Neuron (in vitro differentiated cells): ENCODE data around the gene CIRBP.

Source experiments
- H2AFZ ChIP-seq: one replicate; pipeline ENCODE4 v1.6.1; 2013; ENCODE audit warnings: low read depth, mild to moderate bottlenecking, inconsistent platforms, low read length, moderate library complexity
- H3K27me3 ChIP-seq: one replicate; pipeline ENCODE4 v1.6.1; 2013; ENCODE audit warnings: low read length; ENCODE audit not compliant: insufficient read depth
- H3K36me3 ChIP-seq: one replicate; pipeline ENCODE4 v1.6.1; 2013; ENCODE audit warnings: low read length; ENCODE audit not compliant: insufficient read depth
- H3K4me1 ChIP-seq: one replicate; pipeline ENCODE4 v1.6.1; 2013; ENCODE audit warnings: low read length; ENCODE audit not compliant: insufficient read depth
- H3K4me3 ChIP-seq: 2 replicates; pipeline ENCODE4 v1.5.1; 2013; ENCODE audit warnings: mild to moderate bottlenecking, low read length, moderate library complexity
- H3K9me3 ChIP-seq: one replicate; pipeline ENCODE4 v1.6.1; 2013; ENCODE audit warnings: low read length

The CIRBP gene

GRCh38 chr19:1259206-1259875 lies 9.8 kb upstream of the CIRBP start:
- peaks cover 69% of the 10 kb centered on the region for H3K4me1 ChIP-seq

GRCh38 chr19:1259876-1260748 lies 9.0 kb upstream of the CIRBP start:
- Histone ChIP-seq H3K4me1 (peaks cover 76% of the 10 kb centered on the region), H3K4me3 (no peak overlapping the region)

More at GRCh38 chr19:1259206-1259875, 9.8 kb upstream of the CIRBP start:
- no peak overlapping the region for H2AFZ ChIP-seq
- H3K4me3 ChIP-seq: no peak overlapping the region
- no peaks in the 10 kb centered on the region for H3K9me3 ChIP-seq
- peaks cover 39% of the 10 kb centered on the region for H3K36me3 ChIP-seq
- no peaks in the 10 kb centered on the region for H3K27me3 ChIP-seq

GRCh38 chr19:1260749-1261537 lies 8.2 kb upstream of the CIRBP start:
- no peaks in the 10 kb centered on the region for H3K27me3 ChIP-seq
- peaks cover 77% of the 10 kb centered on the region for H3K4me1 ChIP-seq
- H3K9me3 ChIP-seq: no peaks in the 10 kb centered on the region
- H3K36me3 ChIP-seq: peaks cover 23% of the 10 kb centered on the region
- peak overlapping the region; percentile 69 for H3K4me3 ChIP-seq
- H2AFZ ChIP-seq: no peak overlapping the region

More at GRCh38 chr19:1259876-1260748, 9.0 kb upstream of the CIRBP start:
- no peaks in the 10 kb centered on the region for H3K9me3 ChIP-seq
- no peak overlapping the region for H2AFZ ChIP-seq
- H3K27me3 ChIP-seq: no peaks in the 10 kb centered on the region
- peaks cover 31% of the 10 kb centered on the region for H3K36me3 ChIP-seq

- Histone ChIP-seq H3K27me3 (no peaks in the 10 kb centered on the region), H3K4me1 (peaks cover 79% of the 10 kb centered on the region), H3K36me3 (peaks cover 20% of the 10 kb centered on the region), H3K9me3 (no peaks in the 10 kb centered on the region), H2AFZ (no peak overlapping the region), H3K4me3 (peak overlapping the region; percentile 69)
These were observed 7.7 kb upstream of the CIRBP start for GRCh38 chr19:1261538-1261797.

- peak overlapping the region; percentile 69 for H3K4me3 ChIP-seq
- H3K27me3 ChIP-seq: no peaks in the 10 kb centered on the region
- H3K36me3 ChIP-seq: peaks cover 14% of the 10 kb centered on the region
- H2AFZ ChIP-seq: no peak overlapping the region
- H3K4me1 ChIP-seq: peaks cover 74% of the 10 kb centered on the region
- H3K9me3 ChIP-seq: no peaks in the 10 kb centered on the region
These were observed 7.1 kb upstream of the CIRBP start for GRCh38 chr19:1261798-1262622.

GRCh38 chr19:1262623-1263123 lies 6.5 kb upstream of the CIRBP start:
- Histone ChIP-seq H3K4me3 (no peak overlapping the region), H3K36me3 (peaks cover 8% of the 10 kb centered on the region), H2AFZ (no peak overlapping the region), H3K27me3 (no peaks in the 10 kb centered on the region), H3K9me3 (no peaks in the 10 kb centered on the region), H3K4me1 (peaks cover 76% of the 10 kb centered on the region)

- Histone ChIP-seq H3K4me3 (no peak overlapping the region), H2AFZ (no peak overlapping the region), H3K4me1 (peaks cover 76% of the 10 kb centered on the region), H3K36me3 (peaks cover 3% of the 10 kb centered on the region), H3K9me3 (no peaks in the 10 kb centered on the region), H3K27me3 (no peaks in the 10 kb centered on the region)
These were observed 5.9 kb upstream of the CIRBP start for GRCh38 chr19:1263188-1263587.

- Histone ChIP-seq H2AFZ (no peak overlapping the region), H3K4me1 (peaks cover 74% of the 10 kb centered on the region), H3K27me3 (no peaks in the 10 kb centered on the region), H3K9me3 (no peaks in the 10 kb centered on the region), H3K4me3 (no peak overlapping the region), H3K36me3 (no peaks in the 10 kb centered on the region)
These were observed 4.1 kb upstream of the CIRBP start for GRCh38 chr19:1264801-1265614.

- peaks cover 75% of the 10 kb centered on the region for H3K4me1 ChIP-seq
- H3K36me3 ChIP-seq: peaks cover 6% of the 10 kb centered on the region
These were observed 3.5 kb upstream of the CIRBP start for GRCh38 chr19:1265615-1266128.

GRCh38 chr19:1266129-1266915 lies 2.8 kb upstream of the CIRBP start:
- Histone ChIP-seq H3K4me1 (peaks cover 79% of the 10 kb centered on the region), H2AFZ (no peak overlapping the region), H3K4me3 (peak overlapping the region; percentile 36), H3K27me3 (no peaks in the 10 kb centered on the region), H3K36me3 (peaks cover 13% of the 10 kb centered on the region), H3K9me3 (no peaks in the 10 kb centered on the region)

More at GRCh38 chr19:1265615-1266128, 3.5 kb upstream of the CIRBP start:
- Histone ChIP-seq H3K27me3 (no peaks in the 10 kb centered on the region), H3K4me3 (peak overlapping the region; percentile 2), H3K9me3 (no peaks in the 10 kb centered on the region), H2AFZ (no peak overlapping the region)

GRCh38 chr19:1266916-1267476 lies 2.1 kb upstream of the CIRBP start:
- H3K27me3 ChIP-seq: no peaks in the 10 kb centered on the region
- no peak overlapping the region for H2AFZ ChIP-seq
- H3K36me3 ChIP-seq: peaks cover 19% of the 10 kb centered on the region
- H3K4me3 ChIP-seq: peak overlapping the region; percentile 36
- H3K4me1 ChIP-seq: peaks cover 79% of the 10 kb centered on the region
- no peaks in the 10 kb centered on the region for H3K9me3 ChIP-seq
